Neural progenitor cell (in vitro differentiated cells): Measurements from ENCODE around the gene OVCA2.

Experiments used
- CTCF ChIP-seq: fragments of 200-600 bp; sonication (generic); IDR thresholded peaks from 2 replicates; pipeline ENCODE4 v1.5.1; 2017; ENCODE audit warnings: antibody characterized with exemption, mild to moderate bottlenecking
- EZH2 ChIP-seq: fragments of 200-600 bp; sonication (generic); IDR thresholded peaks from 2 replicates; pipeline ENCODE4 v1.6.1; 2017; ENCODE audit warnings: antibody characterized with exemption, mild to moderate bottlenecking, moderate library complexity

- TF ChIP-seq CTCF = no peak
- no peak for TF ChIP-seq EZH2
These were observed 39.0 kb upstream of the OVCA2 start for GRCh38 chr17:2002767-2003329.
